ENCODE results near the gene USP38.
"Not testable (repeated sequence)": the region's sequence is repeated elsewhere in the genome, so short reads cannot be mapped to it uniquely, and the experiment has no call there.

The USP38 gene

GRCh38 chr4:143262838-143263237, 78.1 kb downstream of the USP38 start:
- Histone ChIP-seq H3K4me2 (ENCODE audit: low read length) (no peak overlapping the region), H2AFZ (ENCODE audit: low read depth, low read length) (no peak overlapping the region), H3K9me3 (ENCODE audit: insufficient read depth, low read length) (0 out of 2 replicates have a peak, but pooled peaks cover 15% of the 10 kb centered on the region), H3K4me1 (ENCODE audit: low read length) (no peaks in the 10 kb centered on the region), H3K27ac (ENCODE audit: low read length) (no peak overlapping the region), H3K36me3 (replicated peaks; ENCODE audit: low read depth, low read length) (no peaks in the 10 kb centered on the region), H3K9ac (ENCODE audit: low read length) (no peak overlapping the region), H3K27me3 (ENCODE audit: low read depth, low read length) (no peaks in the 10 kb centered on the region), H3K4me3 (ENCODE audit: low read length) (no peak overlapping the region), H4K20me1 (ENCODE audit: insufficient read depth, low read length) (no peaks in the 10 kb centered on the region), H3K79me2 (ENCODE audit: low read length) (no peaks in the 10 kb centered on the region)
- TF ChIP-seq CTCF (IDR thresholded peaks at IDR 0.05; ENCODE audit: low read depth, low read length) (no peak), EZH2phosphoT487 (IDR thresholded peaks at IDR 0.05; ENCODE audit: low read depth) (no peak)

DNA sequence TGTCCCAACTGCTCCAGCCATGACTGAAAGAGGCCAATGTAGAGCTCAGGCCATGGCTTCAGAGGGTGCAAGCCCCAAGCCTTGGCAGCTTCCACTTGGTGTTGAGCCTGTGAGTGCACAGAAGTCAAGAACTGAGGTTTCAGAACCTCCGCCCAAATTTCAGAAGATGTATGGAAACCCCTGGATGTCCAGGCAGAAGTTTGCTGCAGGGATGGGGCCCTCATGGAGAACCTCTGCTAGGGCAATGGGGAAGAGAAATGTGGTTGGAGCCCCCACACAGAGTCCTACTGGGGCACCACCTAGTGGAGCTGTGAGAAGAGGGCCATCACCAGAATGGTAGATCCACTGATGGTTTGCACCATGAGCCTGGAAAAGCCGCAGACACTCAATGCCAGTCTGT, 83.0 kb downstream of the USP38 start:
- H4K20me1 ChIP-seq (ENCODE audit: insufficient read depth, low read length); H3K9ac ChIP-seq (ENCODE audit: low read length); H2AFZ ChIP-seq (ENCODE audit: low read depth, low read length); H3K4me3 ChIP-seq (ENCODE audit: low read length); H3K4me2 ChIP-seq (ENCODE audit: low read length); H3K27ac ChIP-seq (ENCODE audit: low read length); H3K36me3 ChIP-seq (replicated peaks; ENCODE audit: low read depth, low read length); H3K79me2 ChIP-seq (ENCODE audit: low read length); H3K27me3 ChIP-seq (ENCODE audit: low read depth, low read length); H3K4me1 ChIP-seq (ENCODE audit: low read length): not testable (repeated sequence)
- peaks cover 32% of the 10 kb centered on the region; the same call in 1 of the 2 replicates for H3K9me3 ChIP-seq (ENCODE audit: insufficient read depth, low read length)

GRCh38 chr4:143270256-143270838, 85.6 kb downstream of the USP38 start:
- Histone ChIP-seq H3K4me3 (ENCODE audit: low read length) (no peak overlapping the region), H3K36me3 (replicated peaks; ENCODE audit: low read depth, low read length) (peaks cover 6% of the 10 kb centered on the region), H3K9me3 (ENCODE audit: insufficient read depth, low read length) (peaks cover 32% of the 10 kb centered on the region; the same call in 1 of the 2 replicates), H3K27ac (ENCODE audit: low read length) (no peak overlapping the region), H2AFZ (ENCODE audit: low read depth, low read length) (no peak overlapping the region), H3K4me2 (ENCODE audit: low read length) (no peak overlapping the region), H4K20me1 (ENCODE audit: insufficient read depth, low read length) (no peaks in the 10 kb centered on the region), H3K79me2 (ENCODE audit: low read length) (no peaks in the 10 kb centered on the region), H3K27me3 (ENCODE audit: low read depth, low read length) (no peaks in the 10 kb centered on the region), H3K4me1 (ENCODE audit: low read length) (no peaks in the 10 kb centered on the region), H3K9ac (ENCODE audit: low read length) (no peak overlapping the region)
- TF ChIP-seq CTCF (IDR thresholded peaks at IDR 0.05; ENCODE audit: low read depth, low read length), result no peak
- TF ChIP-seq EZH2phosphoT487 (IDR thresholded peaks at IDR 0.05; ENCODE audit: low read depth), result no peak

Data from OCI-LY3 (cell line).